ENCODE data around the gene UBE2I.
"Not testable (repeated sequence)": the region's sequence is repeated elsewhere in the genome, so short reads cannot be mapped to it uniquely, and the experiment has no call there.

UBE2I gene

GRCh38 chr16:1314399-1315068 lies 5.1 kb downstream of the UBE2I start:
- no peak for DNase-seq

- DNase-seq, result no peak
Measured at GRCh38 chr16:1315081-1316032, 5.9 kb downstream of the UBE2I start.

- no peak for DNase-seq
Measured at GRCh38 chr16:1316033-1316405, 6.6 kb downstream of the UBE2I start.

- no peak for DNase-seq
Measured at GRCh38 chr16:1317479-1318267, 8.2 kb downstream of the UBE2I start.

DNA sequence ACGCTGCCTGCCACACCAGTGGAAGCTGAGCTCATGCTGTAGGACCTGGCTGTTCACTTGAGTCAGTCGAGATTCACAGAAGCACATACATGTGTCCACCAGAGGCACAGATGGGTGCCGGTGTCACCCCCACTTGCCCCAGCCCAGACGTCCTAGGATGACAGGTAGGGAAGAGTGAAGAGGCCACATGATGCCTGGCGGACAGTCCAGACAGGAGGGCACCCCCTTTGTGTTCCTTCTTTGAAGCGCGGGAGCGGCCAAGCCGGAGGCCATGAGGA lies 8.8 kb downstream of the UBE2I start:
- no peak for DNase-seq

GRCh38 chr16:1319041-1319440 lies 9.6 kb downstream of the UBE2I start:
- no peak for DNase-seq

GRCh38 chr16:1320097-1320496 lies 10.7 kb downstream of the UBE2I start:
- DNase-seq, result no peak

- no peak for DNase-seq
Measured at GRCh38 chr16:1320658-1321240, 11.3 kb downstream of the UBE2I start.

DNA sequence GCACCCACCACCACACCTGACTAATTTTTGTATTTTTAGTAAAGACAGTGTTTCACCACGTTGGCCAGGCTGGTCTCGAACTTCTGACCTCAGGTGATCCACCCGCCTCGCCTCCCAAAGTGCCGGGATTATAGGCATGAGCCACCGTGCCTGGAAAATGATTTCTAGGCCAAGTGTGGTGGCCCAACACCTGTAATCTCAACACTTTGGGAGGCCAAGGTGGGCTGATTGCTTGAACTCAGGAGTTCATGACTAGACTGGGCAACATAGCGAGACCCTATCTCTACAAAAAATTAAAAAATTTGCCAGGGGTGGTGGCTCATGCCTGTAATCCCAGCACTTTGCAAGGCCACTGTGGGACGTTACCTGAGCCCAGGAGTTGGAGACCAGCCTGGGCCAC lies 13.0 kb downstream of the UBE2I start:
- no peak for DNase-seq

GRCh38 chr16:1323296-1324239 lies 14.1 kb downstream of the UBE2I start:
- DNase-seq, result no peak

DNA sequence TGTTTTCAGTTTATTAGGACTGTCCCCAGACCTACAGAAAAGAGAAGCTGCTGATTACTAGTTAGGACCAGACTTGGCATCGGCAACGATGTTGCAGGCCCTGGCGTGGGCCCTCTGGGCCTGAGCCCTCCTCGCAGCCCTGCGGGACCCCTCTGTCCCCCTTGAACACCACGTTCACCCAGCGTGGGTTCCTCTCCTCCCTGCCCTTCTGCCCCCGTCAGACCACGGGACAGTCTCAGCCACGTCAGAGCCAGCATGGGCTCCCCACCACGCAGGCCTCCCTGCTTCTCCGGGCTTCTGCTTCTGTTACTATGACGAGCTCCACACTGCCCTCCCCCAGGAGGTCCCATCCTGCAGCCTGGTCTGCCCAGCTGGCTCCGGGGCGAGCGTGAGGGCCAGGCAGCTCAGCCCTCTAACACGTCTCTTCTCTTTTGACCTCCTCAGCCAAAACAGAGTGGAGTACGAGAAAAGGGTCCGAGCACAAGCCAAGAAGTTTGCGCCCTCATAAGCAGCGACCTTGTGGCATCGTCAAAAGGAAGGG lies 14.9 kb downstream of the UBE2I start:
- no peak for DNase-seq

GRCh38 chr16:1325261-1325660 lies 15.8 kb downstream of the UBE2I start:
- DNase-seq, result no peak

DNA sequence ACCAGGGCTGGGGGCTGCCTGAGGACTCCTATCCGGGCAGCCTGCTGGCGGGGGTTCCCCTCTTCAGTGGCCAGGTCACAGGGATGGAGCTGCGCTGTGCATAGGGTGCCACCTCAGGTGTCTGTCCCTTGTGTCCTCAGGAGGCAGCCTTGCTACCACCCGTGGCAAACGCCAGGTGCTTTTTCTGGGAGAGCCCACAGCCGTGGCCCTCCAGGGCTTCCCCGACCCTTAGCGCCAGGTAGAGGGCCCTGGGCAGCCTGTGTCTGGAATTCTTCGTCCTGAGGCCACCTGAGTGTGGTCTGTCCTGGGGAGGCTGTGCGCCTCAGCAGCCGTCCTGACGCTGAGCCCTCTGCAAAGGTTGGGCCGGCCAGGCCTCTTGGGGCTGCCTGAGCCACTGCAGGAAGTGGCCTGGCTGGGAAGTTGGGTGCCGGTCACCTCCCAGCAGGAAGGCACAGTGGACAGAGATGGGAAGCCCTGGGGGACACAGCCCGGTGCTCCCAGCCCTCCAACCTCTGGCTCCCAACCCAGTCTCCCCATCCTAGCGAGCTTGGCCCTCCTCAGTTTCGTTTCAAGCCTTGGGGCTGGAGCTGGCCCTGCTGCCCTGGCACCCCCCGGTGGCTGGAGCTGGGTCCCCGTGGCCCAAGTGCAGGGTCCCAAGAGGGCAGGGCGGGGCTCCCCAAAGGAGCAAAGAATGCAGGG lies 16.4 kb downstream of the UBE2I start:
- no peak for DNase-seq

GRCh38 chr16:1326391-1326790 lies 17.0 kb downstream of the UBE2I start:
- no peak for DNase-seq

- DNase-seq, result no peak
Measured at GRCh38 chr16:1326946-1327618, 17.6 kb downstream of the UBE2I start.

GRCh38 chr16:1327619-1327947 lies 18.1 kb downstream of the UBE2I start:
- DNase-seq, result no peak

- not testable (repeated sequence) for DNase-seq
Measured at GRCh38 chr16:1328136-1328535, 18.7 kb downstream of the UBE2I start.

GRCh38 chr16:1328961-1329360 lies 19.5 kb downstream of the UBE2I start:
- not testable (repeated sequence) for DNase-seq

- DNase-seq, result no peak
Measured at GRCh38 chr16:1330260-1330914, 21.0 kb downstream of the UBE2I start.

Data from EL (cell line).